M059J (cell line): Measurements from ENCODE around the gene CR2. TPM values are rescaled to one million over a fixed set of nuclear protein-coding genes. Genes with fewer than 3 reads are reported as not detected.
A peak's percentile ranks its signal among the peaks of the same experiment; 100 is the strongest.
"Not testable (repeated sequence)": the region's sequence is repeated elsewhere in the genome, so short reads cannot be mapped to it uniquely, and the experiment has no call there.

Experiments used
- DNase-seq: peaks from one replicate; pipeline ENCODE4 v3.0.0-alpha.2; 2012; ENCODE audit warnings: low read depth
- total RNA-seq: library from RNA; depleted of rRNA; stranded (reverse); fragments of >200 nt; shearing (Covaris generic); gene quantifications from 2 replicates; pipeline ENCODE4 v1.2.3, GENCODE V29; 2014; rRNA removed

The CR2 gene
- not detected in 2 replicates for total RNA-seq

- DNase-seq: no peak
These were observed at the start of gene CR2 for GRCh38 chr1:207454046-207454964. TSS of gene CR2 (plus strand) at chr1:207454328. CDS start at chr1:207454419, 91 bp downstream.

GRCh38 chr1:207404849-207405525, 49.1 kb upstream of the CR2 start:
- DNase-seq: peak; percentile 79

GRCh38 chr1:207405814-207406213, 48.3 kb upstream of the CR2 start:
- no peak for DNase-seq

DNA sequence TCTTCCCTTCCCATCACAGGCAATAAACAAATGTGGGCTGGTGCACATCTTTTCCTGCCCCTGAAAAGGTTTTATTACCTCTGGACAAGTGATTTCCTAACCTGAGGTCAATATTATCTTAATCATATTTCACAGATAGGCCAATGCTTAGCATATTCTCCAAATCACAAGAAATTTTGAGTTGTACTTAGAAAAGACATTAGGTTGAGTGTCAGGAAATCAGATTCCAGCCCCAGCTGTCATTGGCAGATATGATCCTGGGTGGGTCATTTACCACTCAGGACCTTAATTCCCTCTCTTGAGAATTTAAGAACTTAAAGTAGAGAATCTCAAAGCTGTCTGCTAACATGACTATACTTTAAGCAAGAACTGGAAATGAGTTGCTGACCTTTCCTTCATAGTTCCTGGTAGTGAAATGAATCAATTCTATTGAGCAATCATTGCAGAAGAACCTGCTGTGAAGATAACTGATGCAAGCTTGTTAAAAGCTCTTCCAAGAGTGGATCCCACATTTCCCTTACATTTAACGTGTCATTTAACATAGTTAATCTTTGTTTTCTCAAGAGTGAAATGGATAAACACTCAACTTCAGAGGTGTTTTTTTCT, 46.4 kb upstream of the CR2 start:
- DNase-seq: no peak

DNA sequence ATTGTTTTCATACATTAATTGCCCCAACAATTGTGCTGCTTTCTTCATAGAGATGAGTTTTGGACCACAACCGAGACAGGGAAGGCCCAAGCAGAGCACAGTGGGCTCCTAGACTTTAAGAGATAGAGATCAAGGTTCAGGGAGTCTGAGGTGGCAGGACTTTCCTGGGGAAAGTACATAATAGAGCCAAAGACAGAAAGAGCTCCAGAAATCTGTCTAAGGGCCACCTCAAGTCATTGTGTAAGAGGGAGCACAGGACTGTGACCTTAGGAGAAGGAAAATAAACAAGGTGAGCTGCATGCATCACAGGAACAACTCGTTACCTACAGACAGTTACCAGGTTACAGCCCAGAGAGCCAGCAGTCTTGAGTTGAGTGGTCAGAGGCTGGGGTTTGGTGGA, 41.3 kb upstream of the CR2 start:
- no peak for DNase-seq

GRCh38 chr1:207414606-207415108, 39.5 kb upstream of the CR2 start:
- no peak for DNase-seq

- DNase-seq: no peak
These were observed 37.1 kb upstream of the CR2 start for GRCh38 chr1:207417076-207417475.

GRCh38 chr1:207418351-207418750, 35.8 kb upstream of the CR2 start:
- no peak for DNase-seq

DNA sequence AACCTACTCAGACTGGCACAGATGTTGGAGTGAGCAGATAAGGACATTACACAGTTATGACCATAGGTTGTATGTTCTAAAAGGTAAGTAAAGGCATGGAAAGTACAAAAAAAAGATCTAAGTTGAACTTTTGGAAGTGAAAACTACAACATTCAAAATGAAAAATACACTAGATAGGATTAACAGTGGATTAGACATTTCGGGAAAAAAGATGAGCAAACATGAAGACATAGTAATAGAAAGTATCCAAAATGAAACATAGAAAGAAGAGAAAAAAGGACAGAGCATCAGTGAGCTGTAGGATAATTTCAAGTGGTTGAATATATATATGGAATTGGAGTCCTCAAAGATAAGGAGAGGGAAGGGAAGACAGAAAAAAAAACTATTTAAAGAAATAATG, 34.0 kb upstream of the CR2 start:
- DNase-seq: no peak

DNA sequence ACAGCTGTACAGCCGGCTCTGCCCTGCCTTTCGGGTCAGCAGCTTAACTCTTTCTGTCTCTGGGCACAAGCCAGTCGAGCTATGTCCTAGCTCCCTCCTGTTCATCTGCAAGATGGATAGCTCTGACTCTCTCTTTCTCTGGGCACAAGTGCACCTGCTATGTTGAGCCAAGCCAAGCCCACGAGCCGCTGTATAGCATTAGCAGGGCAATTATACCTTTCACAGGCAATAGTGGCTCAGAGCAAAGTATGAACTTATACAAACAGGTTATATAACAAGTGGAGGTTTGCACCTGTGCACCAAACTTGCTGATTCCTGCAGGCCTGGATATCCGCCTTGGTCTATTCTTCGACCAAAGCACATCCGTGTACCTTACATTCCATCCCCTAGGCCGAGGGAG, 33.0 kb upstream of the CR2 start:
- no peak for DNase-seq

- no peak for DNase-seq
These were observed 30.4 kb upstream of the CR2 start for GRCh38 chr1:207423560-207424292.

GRCh38 chr1:207424570-207425131, 29.5 kb upstream of the CR2 start:
- DNase-seq: no peak

GRCh38 chr1:207427832-207428585, 26.1 kb upstream of the CR2 start:
- DNase-seq: no peak

DNA sequence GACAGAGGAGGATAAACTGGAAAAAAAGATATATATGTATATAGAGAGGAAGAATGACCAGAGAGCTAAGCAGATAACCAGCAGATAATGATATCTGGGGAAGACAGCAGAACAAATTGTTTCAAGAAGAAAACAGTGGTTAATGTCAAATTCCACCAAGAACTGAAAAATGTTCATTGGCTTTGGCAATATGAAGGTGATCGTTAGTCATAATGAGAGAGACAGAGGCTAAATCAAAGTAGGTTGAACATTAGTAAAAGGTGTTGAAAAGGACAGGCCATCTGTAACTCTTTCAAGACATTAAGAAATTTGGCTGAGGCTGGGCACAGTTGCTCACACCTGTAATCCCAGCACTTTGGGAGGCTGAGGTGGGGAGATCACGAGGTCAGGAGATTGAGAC, 25.3 kb upstream of the CR2 start:
- no peak for DNase-seq

- DNase-seq: no peak
These were observed 24.2 kb upstream of the CR2 start for GRCh38 chr1:207429963-207430362.

DNA sequence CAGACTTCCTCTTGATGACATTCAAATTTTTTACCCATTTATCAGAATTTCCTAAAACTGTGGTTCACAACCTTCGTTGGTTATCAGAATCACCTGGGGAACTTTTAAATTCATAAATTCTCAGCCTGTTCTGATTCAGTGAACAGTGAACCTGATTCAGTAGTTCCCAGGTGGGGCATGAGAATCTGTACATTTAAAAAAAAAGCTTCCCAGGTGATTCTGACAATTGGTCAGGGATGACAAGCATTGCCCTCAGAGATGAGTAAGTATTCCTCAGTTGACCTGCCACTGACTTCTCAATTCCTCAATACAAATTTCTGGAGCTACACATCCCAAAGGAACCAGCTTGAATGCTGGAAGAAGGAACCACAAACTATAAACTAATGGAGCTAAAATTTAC, 23.5 kb upstream of the CR2 start:
- DNase-seq: no peak

- no peak for DNase-seq
These were observed 22.6 kb upstream of the CR2 start for GRCh38 chr1:207431508-207431907.

GRCh38 chr1:207433435-207433834, 20.7 kb upstream of the CR2 start:
- DNase-seq: no peak

DNA sequence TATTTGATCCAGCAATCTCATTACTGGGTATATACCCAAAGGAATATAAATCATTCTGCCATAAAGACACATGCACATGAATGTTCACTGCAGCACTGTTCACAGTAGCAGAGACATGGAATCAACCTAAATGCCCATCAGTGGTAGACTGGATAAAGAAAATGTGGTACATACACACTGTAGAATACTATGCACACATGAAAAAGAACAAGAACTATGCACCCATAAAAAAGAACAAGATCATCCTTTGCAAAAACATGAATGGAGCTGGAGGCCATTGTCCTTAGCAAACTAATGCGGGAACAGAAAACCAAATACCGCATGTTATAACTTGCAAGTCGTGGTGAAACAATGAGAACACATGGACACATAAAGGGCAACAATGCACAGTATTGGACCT, 17.4 kb upstream of the CR2 start:
- not testable (repeated sequence) for DNase-seq

- no peak for DNase-seq
These were observed 13.5 kb upstream of the CR2 start for GRCh38 chr1:207440626-207441025.
